HAP-1 (cell line): ENCODE measurements around the gene LSM2.
A peak's percentile ranks its signal among the peaks of the same experiment; 100 is the strongest.
"Not testable (repeated sequence)": the region's sequence is repeated elsewhere in the genome, so short reads cannot be mapped to it uniquely, and the experiment has no call there.

Experiments used
- DNase-seq, 2 experiments: peaks; one replicate each; pipeline ENCODE4 v3.0.0-alpha.2; 2016 to 2020; ENCODE audit warnings: low spot score in 2 of 2
- H3K27me3 ChIP-seq: fragments of 250-450 bp; sonication (Bioruptor Pico); 2 replicates; pipeline ENCODE4 v1.5.1; 2020; ENCODE audit warnings: low read depth, mild to moderate bottlenecking, moderate library complexity
- H3K36me3 ChIP-seq: fragments of 250-450 bp; sonication (Bioruptor Pico); replicated peaks from 2 replicates; pipeline ENCODE4 v1.5.1; 2020; ENCODE audit warnings: mild to moderate bottlenecking
- H3K4me1 ChIP-seq: fragments of 250-450 bp; sonication (Bioruptor Pico); 2 replicates; pipeline ENCODE4 v1.5.1; 2020; ENCODE audit warnings: mild to moderate bottlenecking
- H3K4me3 ChIP-seq: fragments of 250-450 bp; sonication (Bioruptor Pico); 2 replicates; pipeline ENCODE4 v1.5.1; 2020; ENCODE audit warnings: mild to moderate bottlenecking, moderate library complexity
- H3K9me3 ChIP-seq: fragments of 250-450 bp; sonication (Bioruptor Pico); 2 replicates; pipeline ENCODE4 v1.5.1; 2020; ENCODE audit warnings: mild to moderate bottlenecking, moderate library complexity
- in situ Hi-C: fragments of 300-500 bp; cut with MboI; formaldehyde crosslinking; loops from 3 replicates; pipeline ENCODE4 v1.14.3; 2020; ENCODE audit warnings: low sequenced_read_pairs, inconsistent platforms, mixed read lengths

LSM2 gene

DNA sequence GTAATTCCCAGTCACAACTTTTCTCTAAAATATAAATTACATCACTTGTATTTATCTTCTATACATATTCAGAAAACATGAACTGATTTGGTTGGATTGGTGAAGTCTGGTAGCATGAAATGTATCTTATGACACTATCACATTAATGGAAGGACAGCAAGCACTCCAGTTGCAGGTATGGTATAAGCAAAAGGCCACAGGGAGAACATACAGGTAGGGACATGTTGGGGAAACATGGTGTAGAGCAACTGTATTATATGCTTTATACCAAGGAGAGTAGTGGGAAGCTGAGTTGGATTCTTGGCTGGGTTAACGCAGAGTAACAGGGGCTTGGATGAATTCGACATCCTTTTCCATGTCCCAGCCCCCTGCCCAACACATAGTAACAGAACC lies 9.8 kb downstream of the LSM2 start:
- peaks cover 8% of the 10 kb centered on the region for H3K4me1 ChIP-seq
- no peaks in the 10 kb centered on the region for H3K9me3 ChIP-seq
- no peak overlapping the region for H3K4me3 ChIP-seq
- H3K27me3 ChIP-seq, result no peaks in the 10 kb centered on the region
- in situ Hi-C loops, result no loop called here
- peaks cover 32% of the 10 kb centered on the region for H3K36me3 ChIP-seq
- DNase-seq, result no peak

DNA sequence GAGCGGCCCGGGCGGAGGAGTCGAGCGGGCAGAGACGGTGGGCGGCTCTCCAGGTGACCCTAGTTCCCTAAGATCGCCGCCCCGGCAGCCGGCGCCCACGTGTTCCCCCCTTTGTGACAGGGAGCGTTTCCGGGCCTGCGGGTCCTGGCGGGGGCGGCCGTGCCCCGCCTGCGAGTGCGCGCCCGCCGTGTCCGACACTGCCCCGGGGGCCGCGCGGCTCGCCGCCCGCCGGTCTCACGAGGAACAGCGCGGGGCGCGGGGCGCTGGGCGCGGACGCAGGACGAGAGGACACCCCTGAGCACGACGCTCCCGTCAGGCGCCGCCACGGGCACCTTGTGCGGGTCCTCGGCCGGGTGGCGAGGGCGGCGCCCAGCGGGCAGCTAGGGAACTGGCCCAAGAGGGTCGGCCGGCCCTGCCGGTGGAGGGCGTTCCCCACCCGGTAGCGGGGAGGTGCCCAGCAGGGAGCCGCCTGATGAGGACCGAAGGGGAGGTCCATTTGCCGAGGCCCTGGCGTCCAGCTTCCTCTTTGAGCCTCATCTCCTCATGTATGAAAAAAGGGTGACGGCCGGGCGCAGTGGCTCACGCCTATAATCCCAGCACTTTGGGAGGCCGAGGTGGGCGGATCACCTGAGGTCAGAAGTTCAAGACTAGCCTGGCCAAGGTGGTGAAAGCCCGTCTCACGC lies 11.0 kb downstream of the LSM2 start, which contains the start of gene VARS1:
TSS of gene VARS1 (minus strand) at position 137 of the 683 bp plus-strand sequence. CDS start 535 bp downstream, outside the sequence.
- Histone ChIP-seq H3K4me3 (peak within 1 kb of the TSS; percentile 96), H3K4me1 (peaks cover 8% of the 10 kb centered on the region), H3K9me3 (no peaks in the 10 kb centered on the region), H3K27me3 (no peaks in the 10 kb centered on the region), H3K36me3 (peaks cover 35% of the 10 kb centered on the region)
- in situ Hi-C loops, result no loop called here
- DNase-seq, result peak; percentile 90 to 95

DNA sequence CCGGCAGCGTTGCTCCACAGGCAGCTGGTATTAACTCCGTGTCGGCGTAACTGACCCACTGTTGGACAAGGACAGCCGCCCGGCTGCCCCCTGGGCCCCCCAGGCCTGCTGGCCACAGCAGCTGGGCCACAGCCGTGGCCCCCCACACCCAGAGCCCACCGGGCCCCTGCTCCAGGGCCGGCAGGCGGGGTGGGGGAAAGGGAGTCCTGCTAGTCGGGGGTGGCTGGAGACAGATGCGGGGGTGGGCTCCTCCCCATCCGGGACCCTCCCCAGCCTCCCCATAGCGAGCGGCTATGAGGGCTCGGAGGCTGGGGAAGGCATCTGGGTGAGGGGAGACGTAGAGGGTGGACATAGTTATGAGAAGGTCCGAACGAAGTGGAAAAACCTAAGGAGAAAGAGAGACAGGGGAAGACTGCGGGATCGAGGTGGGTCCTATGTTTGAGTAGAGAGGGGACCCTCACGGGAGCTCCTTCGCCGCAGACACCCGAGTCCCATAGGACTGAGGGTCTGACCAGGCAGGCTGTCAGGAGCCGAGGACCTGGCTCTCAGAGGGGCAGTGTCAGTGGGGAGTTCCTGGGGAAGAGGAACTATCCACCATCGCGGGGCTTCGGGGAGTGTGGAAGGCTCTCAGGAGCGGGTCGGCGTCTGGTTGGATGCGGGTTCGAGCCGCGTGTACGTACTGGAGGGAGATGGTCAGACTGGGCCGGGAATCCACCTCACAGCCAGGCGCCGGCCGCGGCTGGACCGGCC lies 11.7 kb downstream of the LSM2 start:
- peak overlapping the region; percentile 96 for H3K4me3 ChIP-seq
- no peak for DNase-seq
- H3K9me3 ChIP-seq, result no peaks in the 10 kb centered on the region
- in situ Hi-C loops, result no loop called here
- no peaks in the 10 kb centered on the region for H3K27me3 ChIP-seq
- peaks cover 42% of the 10 kb centered on the region for H3K36me3 ChIP-seq
- peaks cover 8% of the 10 kb centered on the region for H3K4me1 ChIP-seq

DNA sequence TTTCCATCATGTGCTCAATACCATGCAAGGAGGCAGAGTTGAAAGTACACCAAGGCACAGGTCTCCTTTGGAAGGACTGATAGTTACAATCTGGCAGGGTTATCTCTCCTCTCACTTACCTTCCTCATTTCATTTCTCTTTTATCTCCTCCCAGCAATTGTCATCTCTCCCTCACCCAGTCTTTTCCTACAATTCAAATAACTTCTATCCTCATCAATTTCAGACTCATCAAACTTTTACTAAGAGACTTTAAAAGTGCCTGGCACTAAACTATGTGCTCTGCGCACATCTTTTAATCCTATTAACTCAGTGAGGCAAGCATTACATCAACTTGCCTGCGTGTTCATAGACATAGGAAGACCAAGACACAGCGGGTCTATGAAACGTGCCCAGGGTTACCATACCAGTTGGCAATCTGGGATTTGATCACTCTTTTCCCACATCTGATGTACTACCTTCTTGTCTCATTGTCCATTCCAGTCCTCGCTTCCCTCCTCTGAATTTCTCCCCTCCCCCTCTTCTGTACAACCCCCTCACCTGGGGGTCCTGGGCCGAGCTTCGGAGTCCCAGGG lies 12.4 kb downstream of the LSM2 start:
- in situ Hi-C loops, result no loop called here
- no peaks in the 10 kb centered on the region for H3K27me3 ChIP-seq
- H3K36me3 ChIP-seq, result peaks cover 47% of the 10 kb centered on the region
- H3K4me3 ChIP-seq, result peak overlapping the region; percentile 96
- H3K4me1 ChIP-seq, result peaks cover 8% of the 10 kb centered on the region
- DNase-seq, result peak in 1 of 2 experiments; percentile 50
- H3K9me3 ChIP-seq, result no peaks in the 10 kb centered on the region

DNA sequence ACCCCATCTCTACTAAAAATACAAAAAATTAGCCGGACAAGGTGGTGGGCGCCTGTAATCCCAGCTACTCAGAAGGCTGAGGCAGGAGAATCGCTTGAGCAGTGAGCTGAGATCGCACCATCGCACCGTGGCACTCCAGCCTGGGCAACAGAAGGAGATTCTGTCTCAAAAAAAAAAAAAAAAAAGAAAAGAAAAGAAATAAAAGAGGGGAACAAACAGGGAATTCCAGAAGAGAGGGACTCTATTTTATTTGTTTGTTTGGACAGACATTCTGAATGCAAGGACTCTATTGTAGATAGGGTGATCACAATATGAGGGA lies 12.9 kb downstream of the LSM2 start:
- H3K36me3 ChIP-seq, result peaks cover 52% of the 10 kb centered on the region

DNA sequence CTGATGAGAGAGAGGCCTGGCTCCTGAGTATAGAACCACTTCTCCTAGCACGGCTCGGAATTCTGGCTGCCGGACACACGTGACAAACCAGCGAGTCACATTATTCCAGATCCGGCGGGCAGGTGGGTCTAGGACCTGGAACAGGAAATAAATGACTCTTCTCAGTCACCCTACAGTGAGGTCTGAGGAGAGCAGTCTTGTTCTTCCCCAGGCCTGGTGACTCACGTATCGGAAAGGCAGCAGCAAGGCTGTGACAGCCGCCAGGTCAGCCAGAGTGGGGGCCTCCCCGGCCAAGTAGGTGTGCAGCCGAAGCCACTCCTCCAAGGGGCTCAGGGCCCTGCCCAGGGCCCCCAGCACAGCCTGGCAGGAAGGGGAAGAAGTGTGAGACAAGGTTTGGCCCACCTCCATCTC lies 14.0 kb downstream of the LSM2 start:
- no peak overlapping the region for H3K4me3 ChIP-seq
- in situ Hi-C loops, result no loop called here
- no peaks in the 10 kb centered on the region for H3K27me3 ChIP-seq
- DNase-seq, result no peak
- no peaks in the 10 kb centered on the region for H3K9me3 ChIP-seq
- peaks cover 51% of the 10 kb centered on the region for H3K36me3 ChIP-seq
- peaks cover 8% of the 10 kb centered on the region for H3K4me1 ChIP-seq

More for the DNA sequence above, 12.9 kb downstream of the LSM2 start:
- DNase-seq, H3K9me3 ChIP-seq, in situ Hi-C loops, H3K27me3 ChIP-seq, H3K4me1 ChIP-seq: not testable (repeated sequence)
- peak overlapping the region; percentile 96 for H3K4me3 ChIP-seq

DNA sequence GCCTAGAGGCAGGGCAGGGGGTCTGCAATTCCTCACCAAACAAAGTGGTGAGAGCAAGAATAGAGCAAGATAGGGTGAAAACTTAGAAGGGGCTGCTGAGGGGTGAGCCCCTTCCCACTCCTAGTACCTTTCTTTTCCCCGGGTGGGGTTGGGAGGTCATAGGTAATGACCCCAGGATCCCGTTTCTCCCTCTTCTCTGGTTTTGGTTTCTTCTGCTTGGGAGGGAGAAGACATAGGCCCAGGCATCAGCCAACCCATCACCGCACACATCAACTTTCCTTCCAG lies 14.7 kb downstream of the LSM2 start:
- no peaks in the 10 kb centered on the region for H3K27me3 ChIP-seq
- no peaks in the 10 kb centered on the region for H3K9me3 ChIP-seq
- no peak for DNase-seq
- H3K4me3 ChIP-seq, result no peak overlapping the region
- H3K4me1 ChIP-seq, result peaks cover 8% of the 10 kb centered on the region
- in situ Hi-C loops, result no loop called here
- peaks cover 57% of the 10 kb centered on the region for H3K36me3 ChIP-seq

DNA sequence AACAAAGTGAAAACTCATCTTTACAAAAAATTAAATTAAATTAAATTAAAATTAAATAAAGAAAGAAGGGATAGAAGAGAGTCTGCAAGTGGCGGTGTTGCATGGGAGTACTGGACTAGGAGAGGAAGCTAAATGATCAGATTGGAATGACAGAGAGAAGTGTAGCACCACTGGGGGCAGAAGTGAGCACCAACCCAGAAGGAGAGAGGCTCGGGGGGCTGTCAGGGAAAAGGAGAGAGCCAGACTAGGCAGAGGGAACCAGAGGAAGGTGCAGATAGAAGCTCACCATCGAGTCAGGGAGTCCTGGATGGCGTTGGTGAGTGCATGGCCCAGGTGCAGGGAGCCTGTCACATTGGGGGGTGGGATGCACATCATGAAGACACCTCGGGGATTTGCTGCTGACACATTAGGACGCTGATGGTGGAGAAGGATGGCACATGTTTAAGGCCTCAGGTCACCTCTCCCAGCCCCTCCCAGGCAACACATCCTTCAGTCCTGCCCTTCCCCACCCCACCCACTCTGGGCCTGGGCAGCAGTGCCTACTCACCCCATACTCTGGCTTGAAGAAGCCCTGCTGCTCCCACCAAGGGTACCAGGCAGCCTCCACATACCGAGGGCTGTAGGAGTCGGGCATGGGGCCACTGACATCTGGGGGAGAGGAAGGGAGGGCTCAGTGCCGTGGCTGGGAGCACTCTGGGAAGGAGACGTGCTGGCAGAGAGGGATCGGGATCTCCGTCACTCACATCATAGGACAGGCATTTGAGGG lies 15.3 kb downstream of the LSM2 start:
- DNase-seq, result peak; percentile 81 to 85

DNA sequence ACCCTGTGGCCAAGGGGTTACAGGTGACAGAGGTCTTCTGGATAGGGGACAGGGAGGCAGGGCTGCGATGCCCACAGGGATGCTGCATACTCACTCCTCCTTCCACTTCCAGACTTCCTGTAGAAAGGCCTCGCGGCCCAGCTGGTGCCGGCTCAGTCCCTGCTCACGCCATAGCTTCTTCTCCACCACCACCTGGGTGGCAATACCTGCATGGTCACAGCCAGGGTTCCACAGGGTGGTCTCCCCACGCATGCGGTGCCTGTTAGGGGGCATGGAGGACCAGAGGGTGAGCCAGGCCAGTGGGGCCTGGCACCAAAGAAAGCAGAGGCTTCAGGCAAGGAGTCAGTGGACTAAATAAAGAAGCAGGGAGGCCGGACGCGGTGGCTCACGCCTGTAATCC lies 21.3 kb downstream of the LSM2 start:
- Histone ChIP-seq H3K27me3 (no peaks in the 10 kb centered on the region), H3K9me3 (no peaks in the 10 kb centered on the region), H3K4me3 (no peak overlapping the region), H3K36me3 (peaks cover 85% of the 10 kb centered on the region), H3K4me1 (no peaks in the 10 kb centered on the region)
- in situ Hi-C loops, result no loop called here
- DNase-seq, result no peak

More for the DNA sequence above, 15.3 kb downstream of the LSM2 start:
- Histone ChIP-seq H3K4me3 (no peak overlapping the region), H3K4me1 (peaks cover 8% of the 10 kb centered on the region), H3K36me3 (peaks cover 57% of the 10 kb centered on the region), H3K27me3 (no peaks in the 10 kb centered on the region), H3K9me3 (no peaks in the 10 kb centered on the region)
- in situ Hi-C loops, result no loop called here

DNA sequence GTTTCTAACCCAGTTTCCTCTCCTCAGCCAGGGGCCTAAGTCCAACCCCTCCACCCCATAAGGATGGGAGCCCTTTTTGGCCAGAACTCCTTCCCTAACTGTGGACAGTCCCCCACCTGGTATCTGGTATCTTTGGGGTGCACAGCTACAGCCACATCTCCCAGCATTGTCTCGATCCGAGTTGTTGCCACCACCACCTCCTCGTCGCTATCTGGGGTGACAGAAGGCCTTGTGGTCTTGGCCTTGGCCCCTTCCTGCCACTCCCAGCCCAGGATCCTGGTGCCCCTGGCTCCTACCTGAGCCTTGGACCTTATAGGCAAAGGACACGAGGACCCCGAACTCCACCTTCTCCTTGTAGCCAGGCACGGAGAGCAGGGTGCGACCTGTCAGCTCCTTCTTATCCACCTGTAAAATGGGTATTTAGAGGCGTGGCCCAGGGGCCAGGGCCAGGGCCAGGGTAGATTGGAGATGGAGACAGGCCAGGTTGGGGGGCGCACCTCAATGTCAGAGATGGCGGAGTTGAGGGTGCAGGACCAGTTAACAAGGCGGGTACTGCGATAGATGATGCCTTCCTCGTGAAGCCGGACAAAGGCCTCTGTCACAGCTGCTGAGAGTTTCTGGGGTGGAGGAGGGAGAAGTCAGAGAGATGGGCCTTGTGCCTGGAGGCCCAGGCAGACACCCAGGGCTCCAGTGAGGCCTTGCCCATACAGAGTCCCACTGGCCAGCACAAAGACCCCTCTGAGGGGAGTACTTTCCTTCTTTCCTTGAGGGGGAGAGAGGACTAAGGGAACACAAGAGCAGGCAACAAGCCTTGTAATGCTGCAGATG lies 22.5 kb downstream of the LSM2 start:
- in situ Hi-C loops, result no loop called here
- Histone ChIP-seq H3K9me3 (no peaks in the 10 kb centered on the region), H3K27me3 (no peaks in the 10 kb centered on the region), H3K4me3 (no peak overlapping the region), H3K36me3 (peaks cover 87% of the 10 kb centered on the region), H3K4me1 (no peaks in the 10 kb centered on the region)
- DNase-seq, result no peak

DNA sequence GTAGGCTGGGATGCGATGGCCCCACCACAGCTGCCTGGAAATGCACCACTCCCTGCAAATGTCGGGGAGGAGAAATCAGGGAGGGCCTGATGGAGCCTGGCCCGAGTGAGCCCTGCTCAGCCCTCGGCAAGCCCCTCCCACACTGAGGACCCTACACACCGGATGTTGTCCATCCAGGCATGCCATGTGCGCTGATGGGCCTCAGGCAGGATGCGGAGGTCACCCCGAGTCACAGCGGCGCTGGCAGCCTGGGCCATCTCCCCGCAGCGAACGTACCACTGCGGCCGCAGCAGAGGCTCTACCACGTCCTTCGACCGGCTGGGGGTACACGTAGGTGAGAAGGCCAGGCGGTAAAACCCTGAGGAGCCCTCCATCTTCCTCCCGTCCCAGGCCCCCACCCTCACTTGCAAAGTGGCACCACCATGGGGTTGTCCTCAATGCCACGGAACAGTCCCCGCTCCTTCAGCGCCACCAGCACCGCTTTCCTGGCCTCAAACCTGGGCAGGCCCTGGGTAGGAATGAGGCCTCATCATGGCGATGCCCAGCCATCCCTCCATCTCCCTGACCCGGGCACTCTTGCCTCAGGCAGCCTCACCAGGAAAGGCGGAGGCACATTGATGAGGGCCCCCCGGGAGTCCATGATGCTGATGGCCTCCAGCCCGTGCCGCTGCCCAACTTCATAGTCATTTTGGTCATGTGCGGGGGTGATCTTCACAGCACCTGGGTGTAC lies 24.5 kb downstream of the LSM2 start:
- DNase-seq, result no peak
- H3K36me3 ChIP-seq, result peaks cover 89% of the 10 kb centered on the region

DNA sequence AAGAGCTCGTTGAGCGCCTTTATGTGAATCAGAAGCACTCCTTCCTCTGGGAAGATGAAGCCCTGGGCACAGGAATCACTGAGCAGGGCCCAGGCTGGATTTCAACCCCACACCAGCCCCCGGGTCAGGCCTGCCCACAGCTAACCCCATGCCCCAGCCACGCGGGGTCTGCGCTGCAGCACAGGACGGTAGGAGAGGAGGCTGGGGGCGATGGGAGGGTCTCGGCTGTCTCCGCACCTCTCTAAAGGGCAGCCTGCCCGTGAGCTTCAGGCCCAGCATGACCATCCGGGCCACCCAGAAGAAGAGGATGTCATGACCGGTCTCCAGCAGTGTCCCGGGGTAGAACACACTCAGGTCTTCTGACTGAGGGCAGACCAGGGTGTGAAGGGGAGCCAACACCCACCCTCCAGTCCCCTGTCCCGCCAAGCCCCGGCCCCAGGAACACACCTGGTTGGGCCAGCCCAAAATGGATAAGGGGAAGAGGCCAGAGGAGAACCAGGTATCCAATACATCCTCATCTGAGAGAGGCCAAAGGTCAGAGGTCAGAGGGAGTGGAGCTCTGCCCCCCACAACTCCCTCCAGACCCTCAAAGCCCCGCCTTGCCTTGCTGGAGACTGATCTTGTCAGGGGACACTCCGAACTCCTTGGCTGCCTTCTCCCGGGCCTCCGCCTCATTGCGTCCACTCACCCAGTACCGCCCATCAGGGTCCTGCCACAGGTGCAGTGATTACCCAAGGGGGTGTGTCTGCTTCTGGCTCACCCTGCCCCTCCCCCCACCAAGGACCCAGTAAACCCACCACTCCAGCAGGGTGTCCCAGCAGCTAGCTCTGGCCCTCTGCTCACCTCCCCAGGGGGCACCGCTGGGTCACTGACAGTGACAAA lies 25.3 kb downstream of the LSM2 start:
- H3K4me3 ChIP-seq, result no peak overlapping the region
- DNase-seq, result no peak
- no peaks in the 10 kb centered on the region for H3K9me3 ChIP-seq
- H3K27me3 ChIP-seq, result no peaks in the 10 kb centered on the region
- H3K36me3 ChIP-seq, result peaks cover 87% of the 10 kb centered on the region
- peaks cover 6% of the 10 kb centered on the region for H3K4me1 ChIP-seq
- in situ Hi-C loops, result no loop called here

More for the DNA sequence above, 24.5 kb downstream of the LSM2 start:
- no peak overlapping the region for H3K4me3 ChIP-seq
- peaks cover under 1% of the 10 kb centered on the region for H3K4me1 ChIP-seq
- H3K9me3 ChIP-seq, result no peaks in the 10 kb centered on the region
- no peaks in the 10 kb centered on the region for H3K27me3 ChIP-seq
- in situ Hi-C loops, result no loop called here
